Gastroesophageal sphincter (tissue), 3 donors: Measurements from ENCODE around the gene FAM43A.

Experiments used
- CTCF ChIP-seq, 4 experiments: fragments of 200-600 bp in 2 of 4; fragments of 450-650 bp in 2 of 4; sonication (generic) in 1 of 4; IDR thresholded peaks; one replicate each; pipeline ENCODE4 v1.5.1; 2017 to 2019; ENCODE audit warnings: antibody characterized with exemption in 4 of 4, mild to moderate bottlenecking in 2 of 4, moderate library complexity in 2 of 4
- POLR2AphosphoS5 ChIP-seq: sonication (generic); formaldehyde crosslinking; IDR thresholded peaks from one replicate; pipeline ENCODE4 v1.6.1; 2017; ENCODE audit warnings: antibody characterized with exemption

- TF ChIP-seq CTCF (IDR thresholded peaks at IDR 0.05) (no peak), POLR2AphosphoS5 (no peak)
Measured at GRCh38 chr3:194714137-194714455, 28.4 kb downstream of the FAM43A start.
